Sigmoid colon (tissue), 4 donors: ENCODE results near the gene ZNF664.

Experiments used
- CTCF ChIP-seq, 4 experiments: fragments of 450-650 bp in 3 of 4; fragments of 200-600 bp in 1 of 4; IDR thresholded peaks; one replicate each; pipeline ENCODE4 v1.5.1; 2016 to 2019; ENCODE audit warnings: antibody characterized with exemption in 4 of 4, mild to moderate bottlenecking in 3 of 4, moderate library complexity in 2 of 4
- EP300 ChIP-seq, 4 donors: sonication (generic); formaldehyde crosslinking; IDR thresholded peaks; one replicate each; pipeline ENCODE4 v1.6.1; 2017; ENCODE audit warnings: antibody characterized with exemption in 4 of 4
- POLR2A ChIP-seq, 2 donors: fragments of 450-650 bp; IDR thresholded peaks; one replicate each; pipeline ENCODE4 v1.6.1; 2016; ENCODE audit warnings: antibody characterized with exemption in 2 of 2, mild to moderate bottlenecking in 2 of 2, moderate library complexity in 2 of 2
- POLR2AphosphoS5 ChIP-seq, 4 donors: sonication (generic); formaldehyde crosslinking; IDR thresholded peaks; one replicate each; pipeline ENCODE4 v1.6.1; 2017; ENCODE audit warnings: antibody characterized with exemption in 4 of 4

GRCh38 chr12:124018539-124018938 lies 45.5 kb downstream of the ZNF664 start:
- no peak for TF ChIP-seq POLR2AphosphoS5 (IDR thresholded peaks at IDR 0.05)
- no peak for TF ChIP-seq CTCF (IDR thresholded peaks at IDR 0.05)
- no peak for TF ChIP-seq POLR2A (IDR thresholded peaks at IDR 0.05)
- TF ChIP-seq EP300 (IDR thresholded peaks at IDR 0.05): no peak
